Measurements from ENCODE around the gene NKD2.

DNA sequence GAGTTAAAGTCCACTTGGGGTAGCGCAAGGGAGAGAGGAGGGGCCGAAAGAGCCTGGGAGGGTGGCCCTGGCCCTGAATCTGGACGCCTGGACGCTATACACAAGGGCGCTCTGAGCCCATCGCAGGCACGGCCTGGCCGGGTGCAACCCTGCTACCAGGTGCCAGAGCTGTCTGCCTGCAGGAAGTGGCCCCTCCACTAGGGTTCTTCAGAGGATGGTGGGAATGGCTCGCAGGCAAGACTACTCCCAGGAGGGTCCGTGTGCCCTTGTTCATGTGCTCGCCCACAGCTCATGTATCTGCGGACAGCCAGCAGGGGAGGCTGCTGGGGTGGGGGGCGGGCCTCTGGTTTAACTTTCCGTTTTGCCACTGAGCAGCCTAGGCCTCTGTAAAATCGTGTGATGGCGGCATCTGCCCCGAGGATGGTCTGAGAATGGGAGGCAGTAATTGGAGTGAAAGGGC, 1.4 kb upstream of the NKD2 start:
- no peak for TF ChIP-seq SUZ12 (IDR thresholded peaks at IDR 0.05; ENCODE audit: extremely low read depth, insufficient read depth, insufficient read length)
- TF ChIP-seq ZNF274 (IDR thresholded peaks at IDR 0.05; ENCODE audit: low read depth, low read length), result no peak
